Measurements from ENCODE around the gene WDR1.

DNA sequence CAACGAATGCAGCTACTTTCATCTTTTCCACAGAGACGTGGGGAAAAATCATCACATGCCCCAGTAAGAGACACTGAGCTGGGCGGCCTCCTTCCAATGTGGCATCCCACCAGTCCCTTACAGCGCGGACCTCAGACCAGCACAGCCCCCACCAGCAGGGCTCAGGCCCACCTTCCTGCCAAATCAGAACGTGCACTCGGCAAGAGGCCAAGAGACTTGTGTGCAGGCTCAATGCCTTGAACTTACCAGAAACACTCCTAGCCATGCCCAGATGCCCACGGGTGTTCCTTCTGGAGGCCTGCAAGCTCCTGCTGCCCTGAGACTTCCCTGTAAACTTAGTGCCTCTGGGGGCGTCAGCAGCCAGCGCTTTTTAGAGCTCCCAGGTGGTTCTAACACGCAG is 31.2 kb downstream of the WDR1 start:
- TF ChIP-seq, protein P1, sequence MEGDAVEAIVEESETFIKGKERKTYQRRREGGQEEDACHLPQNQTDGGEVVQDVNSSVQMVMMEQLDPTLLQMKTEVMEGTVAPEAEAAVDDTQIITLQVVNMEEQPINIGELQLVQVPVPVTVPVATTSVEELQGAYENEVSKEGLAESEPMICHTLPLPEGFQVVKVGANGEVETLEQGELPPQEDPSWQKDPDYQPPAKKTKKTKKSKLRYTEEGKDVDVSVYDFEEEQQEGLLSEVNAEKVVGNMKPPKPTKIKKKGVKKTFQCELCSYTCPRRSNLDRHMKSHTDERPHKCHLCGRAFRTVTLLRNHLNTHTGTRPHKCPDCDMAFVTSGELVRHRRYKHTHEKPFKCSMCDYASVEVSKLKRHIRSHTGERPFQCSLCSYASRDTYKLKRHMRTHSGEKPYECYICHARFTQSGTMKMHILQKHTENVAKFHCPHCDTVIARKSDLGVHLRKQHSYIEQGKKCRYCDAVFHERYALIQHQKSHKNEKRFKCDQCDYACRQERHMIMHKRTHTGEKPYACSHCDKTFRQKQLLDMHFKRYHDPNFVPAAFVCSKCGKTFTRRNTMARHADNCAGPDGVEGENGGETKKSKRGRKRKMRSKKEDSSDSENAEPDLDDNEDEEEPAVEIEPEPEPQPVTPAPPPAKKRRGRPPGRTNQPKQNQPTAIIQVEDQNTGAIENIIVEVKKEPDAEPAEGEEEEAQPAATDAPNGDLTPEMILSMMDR (IDR thresholded peaks at IDR 0.05; ENCODE audit: low read depth, low read length) = no peak
- TF ChIP-seq EZH2phosphoT487 (IDR thresholded peaks at IDR 0.05; ENCODE audit: low read depth) = no peak
